Cardiac muscle cell (in vitro differentiated cells and primary cell): ENCODE measurements around the gene ACOXL. TPM values are rescaled to one million over a fixed set of nuclear protein-coding genes. Genes with fewer than 3 reads are reported as not detected.

ENCODE experiments used
- DNase-seq, 2 donors: peaks; one replicate each; pipeline versions ENCODE4 v3.0.0 to v3.0.0-alpha.2; 2010 to 2017; ENCODE audit warnings: low read depth in 1 of 2, low spot score in 1 of 2
- H3K27ac ChIP-seq: fragments of 200-600 bp; sonication (generic); 2 replicates; pipeline ENCODE4 v1.5.1; 2016
- H3K27me3 ChIP-seq: fragments of 200-600 bp; sonication (generic); 2 replicates; pipeline ENCODE4 v1.6.0; 2016; ENCODE audit warnings: control low read depth
- H3K36me3 ChIP-seq: fragments of 200-600 bp; sonication (generic); 2 replicates; pipeline ENCODE4 v1.5.1; 2016; ENCODE audit warnings: control low read depth
- H3K4me1 ChIP-seq: fragments of 200-600 bp; sonication (generic); 2 replicates; pipeline ENCODE4 v1.8.1; 2017; ENCODE audit warnings: low read depth, mild to moderate bottlenecking, mixed run types
- H3K4me3 ChIP-seq: fragments of 200-600 bp; sonication (generic); 2 replicates; pipeline ENCODE4 v1.5.1; 2016; ENCODE audit warnings: mild to moderate bottlenecking
- H3K9me3 ChIP-seq: fragments of 200-600 bp; sonication (generic); 2 replicates; pipeline ENCODE4 v1.5.1; 2017; ENCODE audit warnings: low read depth, mild to moderate bottlenecking, control low read depth
- polyA plus RNA-seq: library from polyadenylated mRNA; unstranded; fragments of >200 nt; fragmentation: Nextera tagmentation; extraction: Ambion mirVana; gene quantifications from 2 replicates; pipeline ENCODE4 v1.2.1, GENCODE V29; 2016
- total RNA-seq: library from RNA; depleted of rRNA; stranded (reverse); fragments of >200 nt; gene quantifications from 2 replicates; pipeline ENCODE4 v1.2.3, GENCODE V29; 2016
- TF ChIP-seq, protein P1 (sequence below): IDR thresholded peaks from 2 replicates; pipeline ENCODE4 v1.5.1; 2012; ENCODE audit warnings: low read depth, mild to moderate bottlenecking, low read length

Gene ACOXL
- total and polyA plus RNA-seq, 2 experiments from 2014 or later: 0.89 to 2.4 TPM

DNA sequence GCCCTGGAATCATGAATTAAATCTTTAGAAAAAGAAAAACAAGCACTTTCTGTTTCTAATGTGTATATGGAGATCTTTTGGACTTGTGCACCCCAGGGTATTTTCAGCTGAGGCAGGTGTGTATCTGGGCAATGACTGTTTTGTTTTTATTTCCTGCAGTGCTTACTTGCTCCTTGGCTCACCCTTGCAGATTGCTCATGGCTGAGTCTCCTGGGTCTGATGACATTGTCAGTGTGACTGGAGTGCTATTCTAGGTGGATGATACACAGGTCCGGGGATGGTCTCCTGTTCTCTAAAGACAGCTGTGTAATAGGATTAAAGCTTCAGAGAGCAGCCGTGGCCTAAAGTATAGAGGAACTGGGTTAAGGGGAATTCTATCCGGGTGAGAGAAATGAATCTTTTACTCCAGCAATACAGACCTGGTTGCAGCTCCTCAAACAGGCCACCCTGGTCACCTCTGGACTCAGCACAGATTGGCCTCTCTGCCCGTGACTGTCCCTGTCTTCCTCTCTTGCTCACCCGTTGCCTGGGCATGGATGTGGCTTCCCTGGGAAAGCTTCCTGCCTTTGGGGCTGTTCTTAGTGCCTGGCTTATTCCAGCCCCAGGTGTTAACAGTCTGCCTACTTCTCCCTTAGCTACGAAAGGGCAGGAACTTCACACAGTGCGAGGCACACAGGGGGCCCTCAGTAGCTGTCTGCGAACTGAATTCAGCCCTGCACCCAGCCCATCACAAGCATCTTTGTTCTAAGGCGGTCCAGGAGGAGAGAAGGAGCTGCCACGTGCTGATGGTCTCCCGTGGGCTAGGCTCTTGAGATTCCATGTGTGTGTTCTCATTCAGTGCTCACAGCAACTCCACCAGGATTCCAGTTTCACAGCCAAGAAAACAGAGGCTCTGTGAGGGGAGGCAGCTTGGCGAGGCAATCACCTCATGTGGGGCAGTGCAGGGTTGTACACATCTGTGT lies 84.3 kb downstream of the ACOXL start:
- no peaks in the 10 kb centered on the region for H3K27me3 ChIP-seq
- TF ChIP-seq, protein P1, sequence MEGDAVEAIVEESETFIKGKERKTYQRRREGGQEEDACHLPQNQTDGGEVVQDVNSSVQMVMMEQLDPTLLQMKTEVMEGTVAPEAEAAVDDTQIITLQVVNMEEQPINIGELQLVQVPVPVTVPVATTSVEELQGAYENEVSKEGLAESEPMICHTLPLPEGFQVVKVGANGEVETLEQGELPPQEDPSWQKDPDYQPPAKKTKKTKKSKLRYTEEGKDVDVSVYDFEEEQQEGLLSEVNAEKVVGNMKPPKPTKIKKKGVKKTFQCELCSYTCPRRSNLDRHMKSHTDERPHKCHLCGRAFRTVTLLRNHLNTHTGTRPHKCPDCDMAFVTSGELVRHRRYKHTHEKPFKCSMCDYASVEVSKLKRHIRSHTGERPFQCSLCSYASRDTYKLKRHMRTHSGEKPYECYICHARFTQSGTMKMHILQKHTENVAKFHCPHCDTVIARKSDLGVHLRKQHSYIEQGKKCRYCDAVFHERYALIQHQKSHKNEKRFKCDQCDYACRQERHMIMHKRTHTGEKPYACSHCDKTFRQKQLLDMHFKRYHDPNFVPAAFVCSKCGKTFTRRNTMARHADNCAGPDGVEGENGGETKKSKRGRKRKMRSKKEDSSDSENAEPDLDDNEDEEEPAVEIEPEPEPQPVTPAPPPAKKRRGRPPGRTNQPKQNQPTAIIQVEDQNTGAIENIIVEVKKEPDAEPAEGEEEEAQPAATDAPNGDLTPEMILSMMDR: no peak
- H3K27ac ChIP-seq: no peak overlapping the region
- no peak for DNase-seq
- H3K36me3 ChIP-seq: no peaks in the 10 kb centered on the region
- no peaks in the 10 kb centered on the region for H3K4me1 ChIP-seq
- no peaks in the 10 kb centered on the region for H3K9me3 ChIP-seq
- no peak overlapping the region for H3K4me3 ChIP-seq

DNA sequence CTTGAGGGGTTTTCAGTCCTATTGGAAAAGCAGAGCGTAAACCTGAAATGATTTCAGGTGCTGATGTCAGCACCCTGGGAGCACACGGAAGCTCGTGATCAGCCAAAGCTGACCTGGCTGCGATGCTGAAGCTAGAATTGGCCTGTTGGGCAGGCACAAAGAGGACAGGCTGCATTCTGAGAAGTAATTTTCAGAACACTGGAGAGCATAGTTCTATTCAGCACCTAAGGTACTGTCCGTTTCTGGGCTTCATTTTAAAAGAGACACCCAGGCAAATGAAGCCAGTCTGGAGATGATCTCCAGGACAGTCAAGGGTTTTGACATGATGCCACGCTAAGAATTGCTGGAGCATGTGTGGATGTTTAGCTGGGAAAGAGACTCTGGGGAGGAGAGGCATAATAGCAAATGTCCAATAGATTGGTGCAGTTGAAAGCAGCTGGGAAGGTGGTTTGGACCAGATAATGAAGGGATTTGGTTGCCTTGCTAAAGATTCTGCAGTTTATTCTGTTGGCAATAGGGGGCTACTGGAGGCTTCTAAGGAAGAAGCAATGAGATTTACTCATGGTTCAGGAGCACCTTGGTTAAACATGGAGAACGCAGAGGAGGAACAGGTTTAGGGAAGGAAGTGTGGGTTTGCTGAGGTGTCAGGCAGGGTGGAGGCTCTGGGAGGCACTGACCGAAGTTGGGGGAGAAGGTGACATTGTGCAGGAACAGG lies 86.6 kb downstream of the ACOXL start:
- H3K36me3 ChIP-seq: no peaks in the 10 kb centered on the region
- no peaks in the 10 kb centered on the region for H3K27me3 ChIP-seq
- TF ChIP-seq, protein P1: peak; percentile 15
- H3K27ac ChIP-seq: no peak overlapping the region
- no peaks in the 10 kb centered on the region for H3K4me1 ChIP-seq
- H3K9me3 ChIP-seq: no peaks in the 10 kb centered on the region
- H3K4me3 ChIP-seq: no peak overlapping the region
- DNase-seq: peak in 1 of 2 donors; percentile 1

DNA sequence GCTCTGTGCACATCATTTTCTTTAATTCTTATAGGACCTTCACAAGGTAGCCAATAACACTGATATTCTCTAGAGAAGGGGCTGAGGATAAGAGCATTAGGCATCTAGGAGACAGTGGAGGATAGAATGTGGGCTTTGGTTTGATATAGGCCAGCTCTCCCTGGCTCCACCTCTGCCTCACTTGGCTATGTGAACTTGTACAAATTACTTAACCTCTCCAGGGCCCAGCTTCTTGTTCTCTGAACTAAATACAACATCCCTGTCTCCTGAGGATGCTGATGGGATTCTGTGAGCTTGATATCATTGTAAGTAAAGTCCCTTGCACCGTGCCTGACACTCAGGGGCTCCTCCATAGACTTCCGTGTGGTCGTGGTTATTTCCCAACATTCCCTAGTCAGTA lies 87.3 kb downstream of the ACOXL start:
- TF ChIP-seq, protein P1: no peak
- H3K36me3 ChIP-seq: no peaks in the 10 kb centered on the region
- H3K27me3 ChIP-seq: no peaks in the 10 kb centered on the region
- no peaks in the 10 kb centered on the region for H3K4me1 ChIP-seq
- H3K4me3 ChIP-seq: no peak overlapping the region
- no peak overlapping the region for H3K27ac ChIP-seq
- H3K9me3 ChIP-seq: no peaks in the 10 kb centered on the region
- no peak for DNase-seq

DNA sequence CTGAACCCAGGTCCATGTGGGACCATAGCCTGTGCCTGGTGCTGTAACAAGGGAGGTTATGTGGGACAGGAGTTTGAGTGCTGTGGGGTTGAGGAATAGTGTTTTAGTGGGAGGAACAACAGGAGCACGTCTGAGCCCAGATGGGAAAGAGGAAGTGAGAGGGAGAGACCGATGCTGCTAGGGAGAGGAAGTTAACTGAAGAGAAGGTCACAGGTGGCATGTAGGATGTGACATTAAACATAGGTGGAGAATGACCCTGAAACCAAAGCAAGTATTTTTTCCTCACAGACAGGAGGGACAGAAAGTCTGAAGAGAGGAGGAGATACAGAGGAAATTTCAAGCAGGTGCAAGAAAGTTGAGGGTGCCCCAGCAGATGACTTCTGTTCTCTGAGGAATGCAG lies 87.8 kb downstream of the ACOXL start:
- Histone ChIP-seq H3K4me1 (no peaks in the 10 kb centered on the region), H3K9me3 (no peaks in the 10 kb centered on the region), H3K4me3 (no peak overlapping the region), H3K36me3 (no peaks in the 10 kb centered on the region), H3K27me3 (no peaks in the 10 kb centered on the region), H3K27ac (no peak overlapping the region)
- TF ChIP-seq, protein P1: no peak
- no peak for DNase-seq

DNA sequence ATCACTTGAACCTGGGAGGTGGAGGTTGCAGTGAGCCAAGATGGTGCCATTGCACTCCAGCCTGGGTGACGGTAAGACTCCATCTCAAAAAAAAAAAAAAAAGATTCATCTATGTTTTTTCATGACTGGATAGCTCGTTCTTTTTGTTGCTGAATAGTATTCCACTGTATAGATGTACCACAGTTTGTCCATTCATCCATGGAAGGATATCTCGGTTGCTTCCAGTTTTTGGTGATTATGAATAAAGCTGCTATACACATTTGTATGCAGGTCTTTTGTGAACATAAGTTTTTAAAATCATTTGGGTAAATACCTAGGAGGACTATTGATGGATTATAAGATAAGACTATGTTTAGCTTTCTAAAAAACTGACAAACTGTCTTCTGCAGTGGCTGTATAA lies 90.8 kb downstream of the ACOXL start:
- no peak for DNase-seq
- TF ChIP-seq, protein P1: no peak
- H3K36me3 ChIP-seq: no peaks in the 10 kb centered on the region
- no peaks in the 10 kb centered on the region for H3K4me1 ChIP-seq
- no peaks in the 10 kb centered on the region for H3K9me3 ChIP-seq
- H3K27me3 ChIP-seq: no peaks in the 10 kb centered on the region
- H3K4me3 ChIP-seq: no peak overlapping the region
- no peak overlapping the region for H3K27ac ChIP-seq
